ENCODE results near the gene SUSD6.
"Not testable (repeated sequence)": the region's sequence is repeated elsewhere in the genome, so short reads cannot be mapped to it uniquely, and the experiment has no call there.

DNA sequence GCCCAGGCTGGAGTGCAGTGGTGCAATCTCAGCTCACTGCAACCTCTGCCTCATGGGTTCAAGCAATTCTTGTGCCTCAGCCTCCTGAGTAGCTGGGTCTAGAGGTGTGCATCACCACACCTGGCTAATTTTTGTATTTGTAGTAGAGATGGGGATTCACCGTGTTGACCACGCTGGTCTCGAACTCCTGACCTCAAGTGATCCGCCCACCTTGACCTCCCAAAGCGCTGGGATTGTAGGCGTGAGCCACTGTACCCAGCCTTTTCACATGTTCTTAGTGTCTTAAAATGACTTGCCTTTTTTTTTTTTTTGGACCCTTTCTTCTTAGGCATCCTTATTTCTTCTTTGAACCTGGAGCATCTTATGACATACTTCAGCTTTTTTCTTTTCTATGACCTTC, 87.8 kb downstream of the SUSD6 start:
- TF ChIP-seq, protein P1, sequence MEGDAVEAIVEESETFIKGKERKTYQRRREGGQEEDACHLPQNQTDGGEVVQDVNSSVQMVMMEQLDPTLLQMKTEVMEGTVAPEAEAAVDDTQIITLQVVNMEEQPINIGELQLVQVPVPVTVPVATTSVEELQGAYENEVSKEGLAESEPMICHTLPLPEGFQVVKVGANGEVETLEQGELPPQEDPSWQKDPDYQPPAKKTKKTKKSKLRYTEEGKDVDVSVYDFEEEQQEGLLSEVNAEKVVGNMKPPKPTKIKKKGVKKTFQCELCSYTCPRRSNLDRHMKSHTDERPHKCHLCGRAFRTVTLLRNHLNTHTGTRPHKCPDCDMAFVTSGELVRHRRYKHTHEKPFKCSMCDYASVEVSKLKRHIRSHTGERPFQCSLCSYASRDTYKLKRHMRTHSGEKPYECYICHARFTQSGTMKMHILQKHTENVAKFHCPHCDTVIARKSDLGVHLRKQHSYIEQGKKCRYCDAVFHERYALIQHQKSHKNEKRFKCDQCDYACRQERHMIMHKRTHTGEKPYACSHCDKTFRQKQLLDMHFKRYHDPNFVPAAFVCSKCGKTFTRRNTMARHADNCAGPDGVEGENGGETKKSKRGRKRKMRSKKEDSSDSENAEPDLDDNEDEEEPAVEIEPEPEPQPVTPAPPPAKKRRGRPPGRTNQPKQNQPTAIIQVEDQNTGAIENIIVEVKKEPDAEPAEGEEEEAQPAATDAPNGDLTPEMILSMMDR (conservative IDR thresholded peaks at IDR 0.05), result not testable (repeated sequence)
- TF ChIP-seq EZH2 (IDR thresholded peaks at IDR 0.05; ENCODE audit: low read depth), result not testable (repeated sequence)

Data from PC-9 (cell line).